Measurements from ENCODE around the gene APOD.
"Not testable (repeated sequence)": the region's sequence is repeated elsewhere in the genome, so short reads cannot be mapped to it uniquely, and the experiment has no call there.

APOD gene

DNA sequence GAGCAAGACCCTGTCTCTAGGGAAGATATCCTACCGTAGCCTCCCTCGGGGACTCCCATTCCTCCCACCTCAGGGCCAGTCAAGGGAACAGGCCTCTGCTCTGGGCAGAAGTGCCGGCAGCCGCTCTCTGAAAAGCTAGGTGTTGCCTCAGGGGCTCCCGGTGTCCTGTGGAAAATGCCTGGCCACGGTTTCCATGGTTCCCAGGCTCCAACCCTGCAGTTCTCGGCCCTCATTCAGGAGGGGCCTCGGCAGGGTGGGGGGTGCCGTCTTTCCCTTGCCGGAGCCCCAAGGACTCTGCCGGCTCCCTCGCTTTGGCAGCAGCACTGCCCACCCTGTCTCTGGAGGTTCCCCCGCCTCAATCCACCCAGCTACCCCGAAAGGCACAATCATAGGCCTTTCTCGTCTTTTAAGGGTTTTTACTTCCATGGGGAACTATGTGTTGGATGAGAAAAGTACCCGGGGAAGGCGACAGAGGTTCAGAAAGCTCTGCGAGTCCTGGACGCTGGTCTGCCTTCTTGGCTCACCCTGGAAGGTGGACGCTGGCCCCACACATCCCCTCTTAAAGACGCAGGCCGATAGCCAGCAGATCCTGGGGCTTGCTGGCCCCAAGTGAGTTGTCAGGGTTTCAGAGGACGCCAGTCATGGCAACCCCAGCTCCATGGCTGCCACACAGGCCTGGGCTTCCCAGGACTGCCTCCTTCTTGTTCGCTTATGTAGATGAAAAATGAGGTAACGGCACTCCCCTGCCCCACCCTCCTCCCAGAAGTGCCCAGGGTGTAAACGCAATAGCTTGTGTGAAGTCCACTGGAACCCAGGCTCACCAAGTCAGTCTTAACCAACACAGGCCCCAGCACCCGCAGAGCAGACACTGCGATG is 34.3 kb upstream of the APOD start:
- DNase-seq: not testable (repeated sequence)

DNA sequence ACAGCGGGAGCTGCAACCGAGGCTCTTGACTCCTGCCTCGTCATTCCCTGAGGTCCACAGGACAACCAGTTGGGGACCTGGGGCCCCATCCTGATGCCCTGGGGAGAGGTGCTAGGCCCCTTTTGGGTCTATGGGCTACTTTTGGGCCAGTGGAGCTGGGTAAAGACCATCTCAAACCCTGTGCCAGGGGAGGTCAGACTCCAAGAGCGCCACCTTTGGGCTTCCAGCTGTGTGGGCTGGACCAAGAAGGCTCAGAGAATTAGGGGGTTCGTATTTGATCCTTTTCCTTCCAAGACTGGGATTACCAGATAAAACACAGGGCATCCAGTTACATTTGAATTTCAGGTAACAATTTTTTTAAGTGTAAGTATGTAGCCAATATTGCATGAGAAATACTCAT is 33.4 kb upstream of the APOD start:
- DNase-seq: not testable (repeated sequence)

GRCh38 chr3:195616681-195617080 is 32.9 kb upstream of the APOD start:
- DNase-seq: no peak

- not testable (repeated sequence) for DNase-seq
Observed at GRCh38 chr3:195615952-195616537, 32.3 kb upstream of the APOD start.

- peak; percentile 67 for DNase-seq
Observed at GRCh38 chr3:195614672-195615504, 31.1 kb upstream of the APOD start.

DNA sequence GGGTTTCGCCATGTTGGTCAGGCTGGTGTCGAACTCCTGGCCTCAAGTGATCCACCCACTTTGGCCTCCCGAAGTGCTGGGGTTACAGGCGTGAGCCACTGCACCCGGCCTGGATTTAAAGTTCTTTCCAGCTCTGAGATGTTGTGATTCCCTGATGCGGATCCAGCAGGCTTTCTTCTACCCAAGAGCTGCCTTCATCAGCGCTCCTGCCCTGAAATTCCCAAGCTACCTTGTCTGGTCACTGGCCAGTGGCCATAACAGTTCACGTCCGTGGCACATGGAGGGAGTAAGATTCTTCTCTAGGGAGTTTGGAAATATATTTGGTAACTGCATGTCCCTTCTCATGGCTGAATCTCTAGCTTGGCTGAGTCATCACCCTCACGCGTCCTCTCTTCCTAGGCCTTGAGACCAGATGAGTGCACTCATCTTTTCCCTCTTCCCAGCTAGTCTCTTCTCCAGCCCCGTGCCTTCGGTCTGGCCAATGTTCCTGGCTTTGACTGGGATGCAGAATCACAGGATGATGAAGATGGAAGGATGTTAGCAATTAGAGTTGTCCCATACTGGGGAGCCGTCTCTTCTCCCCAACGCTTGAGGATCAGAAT is 29.8 kb upstream of the APOD start:
- no peak for DNase-seq

- no peak for DNase-seq
Observed at GRCh38 chr3:195612075-195612800, 28.5 kb upstream of the APOD start.

DNA sequence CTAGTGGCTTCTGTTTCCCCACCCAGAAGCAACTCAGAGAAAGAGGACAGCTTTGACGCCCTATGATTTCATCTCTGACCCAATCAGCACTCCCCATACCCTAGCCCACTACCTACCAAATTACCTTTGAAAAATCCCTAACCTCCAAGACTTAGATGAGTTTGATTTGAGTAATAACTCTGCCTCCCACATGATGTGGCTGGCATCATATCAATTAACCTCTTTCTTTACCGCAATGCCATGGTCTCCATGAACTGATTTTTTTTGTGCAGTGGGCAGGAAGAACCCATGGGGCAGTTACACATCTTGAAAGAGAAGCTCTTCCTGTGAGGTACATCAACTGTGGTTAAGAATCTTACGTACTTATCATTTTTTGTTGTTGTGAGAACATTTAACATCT is 25.5 kb upstream of the APOD start:
- DNase-seq: no peak

DNA sequence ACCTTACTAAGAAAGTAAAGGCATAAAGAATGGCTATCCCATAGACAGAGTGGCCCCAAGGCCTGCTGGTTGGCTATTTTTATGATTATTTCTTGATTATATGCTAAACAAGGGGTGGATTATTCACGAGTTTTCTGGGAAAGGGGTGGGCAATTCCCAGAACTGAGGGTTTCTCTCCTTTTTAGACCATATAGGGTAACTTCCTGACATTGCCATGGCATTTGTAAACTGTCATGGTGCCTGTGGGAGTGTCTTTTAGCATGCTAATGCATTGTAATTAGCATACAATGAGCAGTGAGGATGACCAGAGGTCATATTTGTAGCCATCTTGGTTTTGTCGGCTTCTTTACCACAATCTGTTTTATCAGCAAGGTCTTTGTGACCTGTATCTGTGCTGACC is 18.0 kb upstream of the APOD start:
- DNase-seq: not testable (repeated sequence)

- no peak for DNase-seq
Observed at GRCh38 chr3:195601382-195601781, 17.6 kb upstream of the APOD start.

DNA sequence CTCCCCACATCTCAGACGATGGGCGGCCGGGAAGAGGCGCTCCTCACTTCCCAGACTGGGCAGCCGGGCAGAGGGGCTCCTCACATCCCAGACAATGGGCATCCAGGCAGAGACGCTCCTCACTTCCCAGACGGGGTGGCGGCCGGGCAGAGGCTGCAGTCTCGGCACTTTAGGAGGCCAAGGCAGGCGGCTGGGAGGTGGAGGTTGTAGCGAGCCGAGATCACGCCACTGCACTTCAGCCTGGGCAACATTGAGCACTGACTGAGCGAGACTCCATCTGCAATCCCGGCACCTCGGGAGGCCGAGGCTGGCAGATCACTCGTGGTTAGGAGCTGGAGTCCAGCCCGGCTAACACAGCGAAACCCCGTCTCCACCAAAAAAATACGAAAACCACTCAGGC is 16.2 kb upstream of the APOD start:
- DNase-seq: not testable (repeated sequence)

- DNase-seq: not testable (repeated sequence)
Observed at GRCh38 chr3:195599516-195599915, 15.8 kb upstream of the APOD start.

GRCh38 chr3:195597848-195598247 is 14.1 kb upstream of the APOD start:
- no peak for DNase-seq

DNA sequence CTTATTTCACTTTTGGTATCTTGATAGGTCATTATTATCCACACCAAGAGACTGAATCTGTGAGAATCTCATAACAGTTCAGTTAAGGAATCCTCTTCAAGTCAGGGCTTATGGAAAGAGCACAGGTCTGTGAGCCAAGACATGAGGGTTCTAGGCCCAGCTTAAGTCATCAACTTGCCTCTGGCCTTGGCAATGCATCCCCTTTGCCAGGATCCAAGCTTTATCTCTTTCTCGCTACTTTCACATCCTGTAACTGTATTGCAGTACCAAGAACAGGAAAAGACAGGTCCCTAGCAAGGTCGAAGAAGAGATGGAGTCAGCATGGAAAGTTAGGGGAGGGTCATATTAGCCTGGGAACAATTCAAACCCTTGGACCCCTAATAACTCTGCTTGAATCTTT is 13.5 kb upstream of the APOD start:
- DNase-seq: no peak

- DNase-seq: no peak
Observed at GRCh38 chr3:195596765-195597171, 13.0 kb upstream of the APOD start.

DNA sequence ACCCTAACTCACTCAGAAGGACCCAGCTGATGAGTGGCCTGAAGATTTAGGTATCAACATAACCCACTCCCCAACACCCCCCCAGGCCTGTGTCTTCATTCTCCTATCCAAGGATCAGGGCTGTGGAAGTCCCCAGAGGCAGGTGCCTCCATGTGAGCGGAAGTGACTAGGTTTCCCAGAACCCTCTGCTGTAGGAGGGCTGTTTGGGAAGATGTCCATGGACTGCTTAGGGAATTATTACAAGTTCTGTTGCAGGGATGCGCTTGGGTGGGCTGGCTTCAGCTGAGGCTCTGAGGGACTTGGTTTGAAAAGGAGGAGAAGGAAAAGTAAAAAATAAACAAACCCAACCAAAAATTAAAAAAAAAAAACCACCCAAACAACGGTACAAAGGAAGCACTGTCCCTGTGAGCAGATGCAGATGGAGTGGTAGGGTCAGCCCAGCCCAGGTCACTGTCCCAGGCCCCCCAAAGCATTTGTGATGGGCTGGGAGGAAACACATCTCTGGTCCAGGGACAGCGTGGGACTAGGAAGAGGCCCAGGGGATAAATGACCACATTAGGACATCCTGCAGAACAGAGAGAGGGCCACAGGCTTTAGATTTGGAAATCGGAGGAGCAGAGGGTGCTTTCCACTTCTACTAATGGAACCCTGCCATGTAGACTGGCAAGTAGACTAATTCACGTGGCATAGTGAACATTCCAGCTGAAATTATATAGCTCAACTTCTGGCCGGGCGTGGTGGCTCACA is 12.2 kb upstream of the APOD start:
- DNase-seq: no peak

GRCh38 chr3:195591852-195592251 is 8.1 kb upstream of the APOD start:
- DNase-seq: no peak

- no peak for DNase-seq
Observed at GRCh38 chr3:195591220-195591619, 7.5 kb upstream of the APOD start.

- DNase-seq: not testable (repeated sequence)
Observed at GRCh38 chr3:195590381-195590780, 6.6 kb upstream of the APOD start.

GRCh38 chr3:195589796-195590195 is 6.1 kb upstream of the APOD start:
- not testable (repeated sequence) for DNase-seq

- no peak for DNase-seq
Observed at GRCh38 chr3:195587824-195588223, 4.1 kb upstream of the APOD start.

GRCh38 chr3:195587406-195587805 is 3.7 kb upstream of the APOD start:
- DNase-seq: no peak

Measured in DMS79 (cell line).